ENCODE measurements around the gene ACOT7. TPM values are rescaled to one million over a fixed set of nuclear protein-coding genes. Genes with fewer than 3 reads are reported as not detected.
A peak's percentile ranks its signal among the peaks of the same experiment; 100 is the strongest.

ACOT7 gene
- total RNA-seq, 2 donors from 2014 or later = 16.9 to 24.9 TPM

GRCh38 chr1:6424619-6425593, 31.3 kb upstream of the ACOT7 start, which contains the start of gene ESPN:
ESPN (plus strand) TSS chr1:6424776; CDS start chr1:6424956, 180 bp downstream.
- H3K4me1 ChIP-seq (replicated peaks) = peaks cover 11% of the 10 kb centered on the region
- intact Hi-C loops (cut with DNase I) = no loop called here
- 11% methylated on average over 21 of the region's 99 CpGs for WGBS
- H3K27ac ChIP-seq = no peak within 1 kb of the TSS
- TF ChIP-seq POLR2AphosphoS5 (IDR thresholded peaks at IDR 0.05) (no peak), POLR2A (IDR thresholded peaks at IDR 0.05) (no peak)
- H3K36me3 ChIP-seq = no peaks in the 10 kb centered on the region
- H3K9me3 ChIP-seq = no peaks in the 10 kb centered on the region
- no peak for DNase-seq (ENCODE audit: low spot score)
- peak within 1 kb of the TSS; percentile 6 to 23 for H3K4me3 ChIP-seq
- H3K27me3 ChIP-seq (replicated peaks; ENCODE audit: insufficient read depth) = no peaks in the 10 kb centered on the region

- H3K27ac ChIP-seq = no peak overlapping the region
- H3K9me3 ChIP-seq = no peaks in the 10 kb centered on the region
- peaks cover 14% of the 10 kb centered on the region for H3K4me1 ChIP-seq (replicated peaks)
- 7% methylated on average over 35 of the region's 35 CpGs for WGBS
- no peak for DNase-seq (ENCODE audit: low spot score)
- peak overlapping the region in 1 of 2 donors; percentile 23 for H3K4me3 ChIP-seq
- TF ChIP-seq CTCF (IDR thresholded peaks at IDR 0.05) = no peak
- no peak for TF ChIP-seq POLR2AphosphoS5 (IDR thresholded peaks at IDR 0.05)
- no peak for TF ChIP-seq POLR2A (IDR thresholded peaks at IDR 0.05)
- intact Hi-C loops (cut with DNase I) = no loop called here
- no peaks in the 10 kb centered on the region for H3K27me3 ChIP-seq (replicated peaks; ENCODE audit: insufficient read depth)
- H3K36me3 ChIP-seq = no peaks in the 10 kb centered on the region
Observed at GRCh38 chr1:6424000-6424565, 30.5 kb upstream of the ACOT7 start.

- Histone ChIP-seq H3K27me3 (replicated peaks; ENCODE audit: insufficient read depth) (no peaks in the 10 kb centered on the region), H3K36me3 (no peaks in the 10 kb centered on the region), H3K9me3 (no peaks in the 10 kb centered on the region), H3K4me1 (replicated peaks) (peaks cover 18% of the 10 kb centered on the region), H3K27ac (no peak overlapping the region), H3K4me3 (no peak overlapping the region)
- intact Hi-C loops (cut with DNase I) = no loop called here
- peak; percentile 68 for DNase-seq (ENCODE audit: low spot score)
- WGBS = 9% methylated on average over 22 of the region's 24 CpGs
- TF ChIP-seq POLR2A (IDR thresholded peaks at IDR 0.05) (no peak), POLR2AphosphoS5 (IDR thresholded peaks at IDR 0.05) (peak; percentile 29), CTCF (IDR thresholded peaks at IDR 0.05) (peak; percentile 42 to 82 (median 68))
Observed at GRCh38 chr1:6423321-6423999, 29.9 kb upstream of the ACOT7 start.

GRCh38 chr1:6421266-6421665, 27.7 kb upstream of the ACOT7 start:
- Histone ChIP-seq H3K4me3 (no peak overlapping the region), H3K36me3 (no peaks in the 10 kb centered on the region), H3K4me1 (replicated peaks) (peaks cover 18% of the 10 kb centered on the region), H3K27me3 (replicated peaks; ENCODE audit: insufficient read depth) (no peaks in the 10 kb centered on the region), H3K9me3 (no peaks in the 10 kb centered on the region), H3K27ac (no peak overlapping the region)
- intact Hi-C loops (cut with DNase I) = no loop called here
- WGBS = 64% methylated on average over 4 of the region's 4 CpGs
- TF ChIP-seq CTCF (IDR thresholded peaks at IDR 0.05) = no peak
- TF ChIP-seq POLR2AphosphoS5 (IDR thresholded peaks at IDR 0.05) = no peak
- no peak for TF ChIP-seq POLR2A (IDR thresholded peaks at IDR 0.05)
- no peak for DNase-seq (ENCODE audit: low spot score)

GRCh38 chr1:6420454-6421042, 27.0 kb upstream of the ACOT7 start:
- Histone ChIP-seq H3K36me3 (no peaks in the 10 kb centered on the region), H3K27me3 (replicated peaks; ENCODE audit: insufficient read depth) (no peaks in the 10 kb centered on the region), H3K4me1 (replicated peaks) (peaks cover 18% of the 10 kb centered on the region), H3K27ac (no peak overlapping the region), H3K9me3 (no peaks in the 10 kb centered on the region), H3K4me3 (no peak overlapping the region)
- 24% methylated on average over 27 of the region's 44 CpGs for WGBS
- no peak for TF ChIP-seq CTCF (IDR thresholded peaks at IDR 0.05)
- TF ChIP-seq POLR2AphosphoS5 (IDR thresholded peaks at IDR 0.05) = no peak
- TF ChIP-seq POLR2A (IDR thresholded peaks at IDR 0.05) = no peak
- intact Hi-C loops (cut with DNase I) = no loop called here
- DNase-seq (ENCODE audit: low spot score) = no peak

Measured in prostate gland (tissue), 2 donors.